ENCODE data around the gene MAP4K3.

GRCh38 chr2:39234754-39235153 lies 202.3 kb downstream of the MAP4K3 start:
- TF ChIP-seq CTCF (conservative IDR thresholded peaks at IDR 0.05; ENCODE audit: low read depth, low read length) (no peak), EZH2 (IDR thresholded peaks at IDR 0.05; ENCODE audit: borderline replicate concordance, low read depth, low read length, poor library complexity, severe bottlenecking) (no peak)

Measured in A673 (cell line).